NCI-H82 treated with DMSO at 0.1 percent for 48 hours (cell line): Measurements from ENCODE around the gene CGB7.

Experiments
- DNase-seq: peaks from one replicate; lab custom pipeline; 2025; ENCODE audit not compliant: unreplicated experiment; lab: John Stamatoyannopoulos, UW

The CGB7 gene

GRCh38 chr19:49017041-49017665, 40.4 kb downstream of the CGB7 start, which contains the start of gene LHB:
LHB (minus strand) TSS chr19:49017091; CDS start chr19:49017081, 10 bp downstream.
- no peak for DNase-seq

DNA sequence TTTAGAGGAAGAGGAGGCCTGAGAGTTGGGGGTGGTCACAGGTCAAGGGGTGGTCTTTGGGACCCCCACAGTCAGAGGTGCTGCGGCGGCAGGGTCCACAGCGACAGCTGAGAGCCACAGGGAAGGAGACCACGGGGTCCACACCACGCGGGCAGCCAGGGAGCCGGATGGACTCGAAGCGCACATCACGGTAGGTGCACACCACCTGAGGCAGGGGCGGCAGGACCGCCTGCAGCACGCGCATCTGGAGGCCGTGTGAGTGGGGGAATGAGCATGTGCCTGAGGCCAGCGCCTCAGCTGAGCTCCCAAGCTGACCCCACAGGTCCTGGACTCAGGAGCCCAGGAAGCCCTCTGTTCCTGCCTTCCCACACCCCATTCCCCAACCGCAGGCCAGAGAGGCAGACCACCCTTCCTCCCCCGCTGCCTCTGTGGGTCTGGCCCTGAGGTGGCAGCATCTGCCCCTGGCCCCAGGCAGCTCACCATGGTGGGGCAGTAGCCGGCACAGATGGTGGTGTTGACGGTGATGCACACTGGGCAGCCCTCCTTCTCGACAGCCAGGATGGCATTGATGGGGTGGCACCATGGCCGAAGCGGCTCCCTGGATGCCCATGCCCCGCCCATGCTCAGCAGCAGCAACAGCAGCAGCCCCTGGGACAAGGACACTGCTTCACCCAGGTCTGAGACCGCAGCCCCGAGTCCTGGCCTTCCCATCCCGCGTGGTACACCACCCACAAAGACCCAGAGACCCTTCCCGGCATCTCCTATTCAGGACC, 41.3 kb downstream of the CGB7 start:
- no peak for DNase-seq

GRCh38 chr19:49014870-49015255, 42.7 kb downstream of the CGB7 start:
- no peak for DNase-seq

GRCh38 chr19:49014123-49014869, 43.3 kb downstream of the CGB7 start:
- no peak for DNase-seq

DNA sequence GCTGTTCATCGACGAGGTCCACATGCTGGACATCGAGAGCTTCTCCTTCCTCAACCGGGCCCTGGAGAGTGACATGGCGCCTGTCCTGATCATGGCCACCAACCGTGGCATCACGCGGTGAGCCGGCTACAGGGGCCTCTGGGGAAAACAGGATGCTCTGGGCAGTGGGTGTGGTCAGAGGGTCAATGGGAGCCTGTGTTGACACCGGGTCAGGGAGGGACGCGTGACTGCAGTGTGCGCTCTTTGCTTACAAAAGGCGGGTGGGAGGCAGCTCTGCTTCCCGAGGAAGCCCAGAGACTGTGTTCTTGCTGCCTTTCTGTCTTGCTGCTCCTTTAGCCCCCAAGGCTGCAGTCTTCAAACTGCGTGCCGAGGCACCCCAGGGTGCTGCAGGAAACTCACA, 46.4 kb downstream of the CGB7 start:
- no peak for DNase-seq

DNA sequence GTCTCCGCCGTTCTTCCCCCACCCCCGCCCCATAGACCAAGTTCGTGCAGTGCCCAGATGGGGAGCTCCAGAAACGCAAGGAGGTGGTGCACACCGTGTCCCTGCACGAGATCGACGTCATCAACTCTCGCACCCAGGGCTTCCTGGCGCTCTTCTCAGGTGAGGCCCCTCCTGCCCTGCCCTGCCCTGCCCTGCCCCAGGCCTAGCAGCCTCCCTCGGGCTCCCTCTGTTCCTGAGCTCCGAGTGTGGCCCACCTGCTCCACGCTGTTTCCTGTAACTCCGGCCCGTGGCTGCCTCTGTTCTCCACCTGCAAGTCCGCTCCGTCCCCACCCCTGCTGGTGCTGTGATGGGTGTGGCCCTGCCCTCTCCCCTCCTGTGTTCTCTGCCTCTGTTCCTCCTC, 47.1 kb downstream of the CGB7 start:
- no peak for DNase-seq

DNA sequence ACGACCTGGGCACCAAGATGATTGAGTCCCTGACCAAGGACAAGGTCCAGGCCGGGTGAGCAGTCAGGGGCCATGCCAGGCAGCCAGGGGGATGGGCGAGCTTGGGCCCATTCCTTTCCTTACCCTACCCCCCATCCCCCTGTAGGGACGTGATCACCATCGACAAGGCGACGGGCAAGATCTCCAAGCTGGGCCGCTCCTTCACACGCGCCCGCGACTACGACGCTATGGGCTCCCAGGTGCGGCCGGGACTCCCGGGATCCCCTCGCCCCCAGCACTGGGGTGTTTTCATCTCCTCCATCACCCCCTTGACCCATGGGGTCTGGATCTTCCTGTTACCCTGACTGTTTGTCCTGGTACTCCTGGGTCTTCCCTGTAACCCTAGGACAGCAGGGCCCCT, 47.7 kb downstream of the CGB7 start:
- no peak for DNase-seq

- no peak for DNase-seq
These were observed 50.6 kb downstream of the CGB7 start for GRCh38 chr19:49006905-49007304.

DNA sequence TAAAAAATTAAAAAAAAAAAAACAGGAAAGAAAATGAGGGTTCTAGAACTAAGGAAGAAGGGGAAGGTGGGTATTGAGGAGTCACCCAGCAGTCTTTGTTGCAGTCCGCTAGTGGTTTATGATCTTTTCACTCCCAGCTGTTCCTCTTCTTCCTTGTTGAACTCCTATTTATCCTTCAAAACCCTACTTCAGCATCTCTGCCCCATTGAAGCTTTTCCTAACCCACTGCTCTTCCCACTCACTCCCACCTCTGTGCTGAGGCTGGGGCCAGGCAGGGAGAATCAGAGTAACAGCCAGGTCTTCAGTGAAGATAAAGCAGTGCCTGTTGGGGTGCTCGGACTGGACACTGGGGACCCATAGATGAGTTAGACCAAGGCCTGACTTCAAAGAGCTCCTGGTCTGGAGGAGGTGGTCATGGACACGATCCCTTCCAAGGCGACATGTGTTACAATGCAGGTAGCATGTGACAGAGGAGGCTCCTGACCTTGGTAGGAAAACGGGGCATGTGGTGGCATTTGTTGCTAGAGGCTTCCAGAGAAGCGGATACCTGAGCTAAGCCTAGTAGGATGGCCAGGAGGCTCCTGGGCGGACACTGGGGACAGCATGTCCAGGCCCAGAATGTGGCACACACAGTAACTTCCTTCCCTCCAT, 52.5 kb downstream of the CGB7 start:
- no peak for DNase-seq
